GM18517 (cell line): ENCODE data around the gene PPP6R2.
"Not testable (repeated sequence)": the region's sequence is repeated elsewhere in the genome, so short reads cannot be mapped to it uniquely, and the experiment has no call there.

Experiments used
- ATAC-seq: cut with Tn5 transposase; IDR thresholded peaks from one replicate; pipeline ENCODE4 v1.9.1; 2021; ENCODE audit warnings: mild to moderate bottlenecking, moderate library complexity; ENCODE audit not compliant: unreplicated experiment

Gene PPP6R2

DNA sequence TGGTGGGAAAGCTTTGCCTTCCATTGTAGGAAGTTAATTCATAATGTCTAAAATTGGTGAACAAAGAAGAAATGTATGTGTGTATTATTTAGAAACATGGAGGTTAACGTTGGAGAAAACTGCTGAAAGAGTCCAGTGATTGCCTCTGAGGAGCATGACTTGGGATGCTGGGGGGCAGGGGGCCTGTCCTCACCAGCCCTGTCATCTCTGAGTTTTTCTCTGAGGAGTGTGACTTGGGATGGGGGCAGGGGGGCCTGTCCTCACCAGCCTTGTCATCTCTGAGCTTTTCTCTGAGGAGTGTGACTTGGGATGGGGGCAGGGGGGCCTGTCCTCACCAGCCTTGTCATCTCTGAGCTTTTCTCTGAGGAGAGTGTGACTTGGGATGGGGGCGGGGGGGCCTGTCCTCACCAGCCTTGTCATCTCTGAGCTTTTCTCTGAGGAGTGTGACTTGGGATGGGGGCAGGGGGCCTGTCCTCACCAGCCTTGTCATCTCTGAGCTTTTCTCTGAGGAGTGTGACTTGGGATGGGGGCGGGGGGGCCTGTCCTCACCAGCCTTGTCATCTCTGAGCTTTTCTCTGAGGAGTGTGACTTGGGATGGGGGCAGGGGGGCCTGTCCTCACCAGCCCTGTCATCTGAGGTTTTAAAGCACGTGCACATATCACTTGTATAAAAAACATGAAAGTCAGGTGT is 54.4 kb downstream of the PPP6R2 start:
- ATAC-seq, result not testable (repeated sequence)

DNA sequence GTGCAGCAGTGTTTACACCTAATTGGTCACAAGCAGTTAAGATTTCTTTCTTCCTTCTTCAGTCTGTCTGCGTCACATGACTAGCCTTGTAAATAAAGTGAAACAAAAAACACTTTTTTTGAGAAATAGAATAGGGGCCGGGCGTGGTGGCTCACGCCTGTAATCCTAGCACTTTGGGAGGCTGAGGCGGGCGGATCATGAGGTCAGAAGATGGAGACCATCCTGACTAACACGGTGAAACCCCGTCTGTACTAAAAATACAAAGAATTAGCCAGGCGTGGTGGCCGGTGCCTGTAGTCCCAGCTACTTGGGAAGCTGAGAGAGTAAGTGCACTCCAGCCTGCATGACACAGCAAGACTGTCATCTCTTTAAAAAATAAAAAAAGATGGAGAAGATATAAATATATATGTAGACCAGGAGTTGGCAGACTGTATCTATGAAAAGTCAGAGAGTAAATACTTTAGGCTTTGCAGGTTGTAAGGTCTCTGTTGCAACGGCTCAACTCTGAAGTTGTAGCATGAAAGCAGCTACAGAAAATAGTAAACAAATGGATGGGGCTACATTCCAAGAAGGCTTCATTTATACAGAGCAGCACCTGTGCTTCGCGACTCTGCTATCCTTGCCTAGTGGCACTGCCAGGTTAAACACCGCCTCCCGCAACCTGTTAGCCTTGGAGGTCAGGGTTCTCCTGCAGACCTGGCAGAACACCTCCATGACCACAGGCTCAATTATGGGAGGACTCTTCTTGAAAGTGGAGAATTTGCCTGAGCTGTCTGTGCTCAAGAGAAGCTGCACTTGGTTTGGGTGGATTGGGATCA is 55.9 kb downstream of the PPP6R2 start:
- ATAC-seq, result no peak

DNA sequence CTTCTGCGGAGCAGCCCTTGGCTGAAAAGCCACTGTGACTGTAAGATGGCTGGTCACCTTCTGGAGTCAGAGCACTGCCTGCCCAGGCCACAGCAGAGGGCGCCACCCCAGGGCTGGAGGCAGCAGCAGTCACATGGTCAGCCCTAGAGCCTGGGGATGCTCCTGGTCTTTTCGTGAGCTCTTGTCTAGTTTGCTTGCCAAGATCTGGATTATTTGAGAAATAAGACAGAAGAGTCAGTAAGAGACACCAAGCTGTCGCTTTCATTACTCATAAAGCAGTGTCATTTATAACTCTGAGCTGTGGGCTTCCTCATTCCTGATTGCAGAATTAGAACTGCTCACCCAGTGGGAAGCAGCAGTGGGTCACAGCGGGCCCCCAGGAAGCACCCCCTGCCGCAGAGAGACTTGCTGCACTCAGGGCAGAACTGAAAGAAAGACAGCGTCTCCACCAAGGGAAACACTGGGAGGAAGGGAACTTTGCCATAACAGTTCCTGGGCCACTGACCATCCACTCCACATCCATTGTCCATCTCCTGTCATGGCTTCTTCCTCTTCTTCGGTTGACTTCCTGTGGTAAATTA is 56.7 kb downstream of the PPP6R2 start:
- ATAC-seq, result no peak

DNA sequence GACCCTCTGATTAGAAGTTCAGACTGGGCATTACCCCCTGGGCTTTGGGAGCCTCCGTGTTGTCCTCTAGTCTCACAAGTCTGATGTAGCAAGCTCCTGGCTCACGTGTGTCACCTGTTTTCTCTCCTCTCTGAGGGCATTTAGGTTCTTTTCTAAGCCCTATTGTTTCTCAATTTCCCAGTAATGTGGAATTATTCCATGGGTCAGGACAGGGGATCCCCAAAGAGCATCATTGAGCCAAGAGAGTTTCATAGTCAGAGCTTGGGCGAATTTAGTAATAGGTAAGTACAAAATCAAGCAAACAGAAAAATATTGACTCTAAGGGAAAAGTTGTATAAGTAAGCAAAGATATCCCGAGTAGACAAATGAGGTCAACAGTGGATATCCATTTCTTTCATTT is 57.3 kb downstream of the PPP6R2 start:
- ATAC-seq, result no peak

DNA sequence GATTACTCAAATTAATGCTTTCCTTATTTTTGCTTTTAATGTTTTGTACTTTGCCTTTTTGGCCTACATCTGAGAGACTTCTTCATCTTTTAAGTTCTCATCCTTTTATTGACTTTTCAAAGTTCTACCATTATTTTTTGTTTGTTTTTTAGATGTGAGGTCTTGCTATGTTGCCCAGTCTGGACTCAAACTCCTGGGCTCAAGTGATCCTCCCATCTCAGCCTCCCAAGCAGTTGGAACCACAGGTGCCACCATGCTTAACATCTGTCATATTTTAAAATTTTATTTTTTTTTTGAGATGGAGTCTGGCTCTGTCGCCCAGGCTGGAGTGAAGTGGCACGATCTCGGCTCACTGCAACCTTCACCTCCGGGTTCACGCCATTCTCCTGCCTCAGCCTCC is 57.8 kb downstream of the PPP6R2 start:
- no peak for ATAC-seq

DNA sequence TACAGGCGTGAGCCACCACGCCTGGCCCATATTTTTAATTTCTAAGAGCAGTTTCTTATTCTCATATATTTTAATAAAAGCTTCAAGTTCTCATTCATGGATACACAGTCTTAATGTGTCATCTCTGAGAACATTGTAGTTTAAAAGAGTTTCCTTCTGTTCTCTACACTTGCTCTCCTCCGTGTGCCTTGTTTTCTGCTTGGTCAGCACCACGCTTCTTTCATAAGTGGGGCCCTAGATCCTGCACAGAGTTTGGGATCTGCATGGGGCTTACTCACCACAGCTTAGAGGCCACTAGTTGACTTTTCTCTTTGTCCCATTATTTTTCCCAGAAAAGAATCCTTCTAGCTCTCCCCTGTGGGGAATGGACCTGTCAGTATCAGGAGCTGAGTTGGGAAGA is 58.8 kb downstream of the PPP6R2 start:
- ATAC-seq, result no peak

DNA sequence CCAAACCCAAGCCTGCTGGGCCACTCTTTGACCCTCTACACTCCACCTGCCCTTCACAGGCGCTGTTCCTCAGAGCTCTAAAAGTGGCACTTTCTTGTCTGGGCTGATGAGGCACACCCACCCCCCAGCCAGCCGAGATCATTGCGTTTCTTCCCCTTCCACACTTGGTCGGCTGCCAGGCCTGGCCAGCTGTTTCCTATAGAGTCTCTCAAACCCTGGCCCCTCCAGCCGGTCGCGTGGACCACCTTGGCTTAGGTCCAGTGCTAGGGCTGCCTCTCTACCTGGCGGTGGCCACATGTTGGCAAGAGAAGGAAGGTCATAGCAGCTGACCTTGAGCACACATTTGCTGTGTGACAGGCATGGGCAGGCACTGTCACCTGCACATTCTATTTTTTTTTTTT is 60.6 kb downstream of the PPP6R2 start:
- ATAC-seq, result no peak

DNA sequence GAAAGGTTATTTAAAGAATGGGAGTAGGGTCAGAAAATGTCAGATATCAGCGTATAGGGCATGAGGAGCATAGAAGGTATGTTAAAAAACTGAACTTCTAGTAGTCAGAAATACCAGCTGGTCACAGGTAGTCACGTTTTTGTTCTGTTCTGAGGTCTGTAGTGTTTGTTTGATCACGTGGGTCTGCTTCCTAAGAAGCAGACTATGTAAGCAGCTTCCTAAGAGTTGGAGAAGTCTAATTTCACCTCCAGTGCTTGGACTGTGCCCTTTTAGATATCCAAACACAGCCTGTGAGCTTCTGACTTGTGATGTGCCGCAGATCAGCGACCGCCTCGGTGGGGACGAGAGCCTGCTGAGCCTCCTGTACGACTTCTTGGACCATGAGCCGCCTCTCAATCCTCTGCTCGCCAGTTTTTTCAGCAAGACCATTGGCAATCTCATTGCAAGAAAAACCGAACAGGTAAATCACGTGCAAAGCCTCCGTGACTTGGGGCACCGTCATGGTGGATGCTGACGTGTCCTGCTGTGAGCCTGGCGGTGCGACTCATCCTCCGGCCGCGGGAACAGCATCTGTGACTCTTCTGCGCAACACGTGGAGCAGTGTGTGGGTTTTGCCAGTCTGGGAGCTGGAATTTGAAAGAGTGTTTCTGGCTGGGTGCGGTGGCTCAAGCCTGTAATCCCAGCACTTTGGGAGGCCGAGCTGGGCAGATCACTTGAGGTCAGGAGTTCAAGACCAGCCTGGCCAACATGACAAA is 63.5 kb downstream of the PPP6R2 start:
- no peak for ATAC-seq

DNA sequence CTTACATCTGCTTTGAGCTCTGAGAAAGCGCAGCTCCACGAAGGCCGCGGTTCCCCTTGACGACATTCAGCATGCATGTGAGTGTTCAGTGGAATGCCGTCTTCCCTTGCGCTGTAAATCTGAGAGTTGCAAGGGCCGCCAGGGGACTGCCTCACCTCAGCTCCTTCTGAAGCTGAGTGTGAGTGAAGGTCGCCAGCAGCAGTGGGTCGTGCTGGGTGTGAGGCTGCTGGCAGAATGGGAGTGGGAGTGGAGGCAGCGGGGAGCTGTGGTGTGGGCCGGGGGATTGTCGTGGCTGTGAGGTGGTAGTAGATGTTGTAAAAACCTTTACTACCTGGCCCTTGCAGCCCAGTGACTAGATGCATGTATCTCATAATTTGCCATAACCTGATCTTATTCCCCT is 65.2 kb downstream of the PPP6R2 start:
- ATAC-seq, result no peak

DNA sequence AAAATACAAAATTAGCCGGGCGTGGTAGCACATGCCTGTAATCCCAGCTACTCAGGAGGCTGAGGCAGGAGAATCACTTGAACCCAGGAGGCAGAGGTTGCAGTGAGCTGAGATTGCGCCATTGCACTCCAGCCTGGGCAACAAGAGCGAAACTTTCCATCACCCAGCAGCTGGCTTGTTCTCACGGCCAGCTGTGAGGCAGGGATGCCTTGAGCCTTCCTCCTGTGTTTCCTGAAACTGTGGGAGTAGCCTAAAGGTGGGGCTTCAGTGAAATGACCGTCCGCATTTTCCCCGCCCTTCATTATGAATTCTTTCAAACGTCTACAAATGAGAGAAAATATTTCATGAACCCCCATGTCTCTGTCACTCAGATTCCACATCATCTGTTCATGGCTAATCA is 65.8 kb downstream of the PPP6R2 start:
- not testable (repeated sequence) for ATAC-seq

DNA sequence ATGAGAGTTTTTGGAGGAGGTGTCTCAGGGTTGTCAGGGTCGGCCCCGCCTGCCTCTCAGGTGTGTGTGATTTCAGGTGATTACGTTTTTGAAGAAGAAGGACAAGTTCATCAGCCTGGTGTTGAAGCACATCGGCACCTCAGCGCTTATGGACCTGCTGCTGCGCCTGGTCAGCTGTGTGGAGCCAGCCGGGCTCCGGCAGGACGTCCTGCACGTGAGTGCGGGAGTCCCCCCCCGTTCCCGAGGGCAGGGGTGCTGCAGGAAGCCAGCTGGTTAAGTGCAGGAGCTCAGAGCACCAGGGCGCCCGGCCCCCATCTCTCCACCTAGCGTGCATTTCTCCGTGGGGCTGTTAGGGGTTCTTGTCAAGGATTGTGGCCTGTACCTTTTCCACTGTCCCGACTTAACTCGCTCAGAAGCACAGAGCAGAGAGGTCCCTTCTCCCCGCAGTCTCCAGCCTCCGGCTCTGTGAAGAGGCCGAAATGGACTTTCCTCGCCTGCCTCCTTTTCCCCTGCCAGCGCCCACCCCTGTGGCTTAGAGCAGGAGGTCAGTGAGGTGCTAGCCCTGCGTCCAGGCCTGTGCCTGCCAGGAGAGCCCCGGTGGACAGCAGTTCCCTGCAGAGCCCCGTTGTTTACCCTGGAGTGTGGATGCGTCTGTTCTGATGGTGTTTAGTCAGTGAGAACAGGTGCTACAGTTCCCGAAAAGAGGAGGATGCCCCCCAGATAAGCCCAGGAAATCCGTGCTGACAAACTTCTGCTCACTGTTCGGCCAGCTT is 71.5 kb downstream of the PPP6R2 start:
- no peak for ATAC-seq

DNA sequence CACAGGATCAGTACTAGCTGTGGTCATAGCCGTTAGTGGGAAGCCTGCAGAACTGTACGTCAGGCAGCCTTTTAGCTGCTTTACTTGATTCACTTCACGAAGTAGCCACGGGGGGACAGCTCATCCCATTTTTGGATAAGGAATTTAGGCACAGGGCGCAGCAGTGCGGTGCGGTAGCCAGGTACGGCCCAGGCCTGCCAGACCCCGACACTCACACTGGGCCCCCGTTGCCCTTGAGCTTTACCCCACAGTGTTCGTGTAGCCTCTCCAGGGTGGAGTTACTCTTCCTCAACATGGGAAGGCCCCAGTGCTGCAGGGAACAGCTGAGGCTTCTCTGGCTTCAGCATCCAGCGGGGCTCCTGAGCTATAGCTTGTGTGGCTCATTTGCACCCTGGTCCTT is 72.3 kb downstream of the PPP6R2 start:
- ATAC-seq, result no peak

DNA sequence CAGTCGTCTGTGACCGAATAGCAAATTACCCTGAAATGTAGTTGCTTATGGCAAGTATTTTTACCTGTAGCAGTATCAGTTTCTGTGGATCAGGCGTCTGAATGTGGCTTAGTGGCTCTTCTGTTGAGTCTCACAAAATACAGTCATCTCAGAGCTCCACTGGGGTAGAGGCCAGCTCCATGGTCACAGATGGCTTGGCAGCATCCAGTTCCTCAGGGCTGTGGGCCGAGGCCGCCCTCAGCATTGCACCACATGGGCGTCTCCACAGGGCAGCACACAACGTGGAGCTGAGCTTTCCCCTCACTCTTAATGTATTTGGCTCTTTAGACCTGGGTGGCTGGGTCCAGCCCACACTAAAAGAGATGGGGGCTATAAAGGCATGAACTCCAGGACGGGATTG is 73.9 kb downstream of the PPP6R2 start:
- no peak for ATAC-seq

DNA sequence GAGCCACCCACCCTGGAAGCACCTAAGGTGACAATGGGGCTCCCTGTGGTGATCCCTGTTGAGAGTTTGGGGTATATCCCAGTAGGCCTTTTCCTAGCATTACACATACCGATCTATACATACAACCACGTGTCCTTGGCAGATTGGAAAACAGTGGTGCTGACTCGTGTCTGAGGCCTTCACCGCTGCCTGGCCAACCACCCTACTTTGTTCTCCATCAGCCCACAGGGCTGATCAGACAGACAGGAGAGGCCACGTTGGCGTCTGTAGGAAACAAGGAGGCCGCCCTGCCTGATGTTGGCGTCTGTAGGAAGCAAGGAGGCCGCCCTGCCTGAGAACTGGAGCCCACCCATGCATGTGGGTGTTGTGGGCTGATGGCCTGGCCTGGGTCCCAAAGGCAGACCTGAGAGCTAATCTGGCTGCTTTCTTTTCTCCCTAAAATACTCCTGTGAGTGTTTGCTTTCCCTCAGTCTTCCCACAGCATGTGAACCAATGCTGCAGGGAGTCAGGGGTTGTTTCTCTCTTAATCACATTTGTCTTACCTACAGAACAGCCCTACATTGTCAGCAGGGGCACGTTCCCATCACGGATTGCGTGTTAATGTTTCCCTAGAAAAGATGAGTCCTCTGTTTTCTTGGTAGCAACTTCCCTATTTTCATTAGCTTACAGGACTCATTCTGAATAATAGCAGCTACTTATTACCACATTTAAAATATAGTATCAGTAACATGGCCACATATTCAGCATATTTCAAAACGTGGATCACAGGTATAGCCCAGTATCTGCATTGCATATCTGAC is 74.5 kb downstream of the PPP6R2 start:
- ATAC-seq, result no peak

DNA sequence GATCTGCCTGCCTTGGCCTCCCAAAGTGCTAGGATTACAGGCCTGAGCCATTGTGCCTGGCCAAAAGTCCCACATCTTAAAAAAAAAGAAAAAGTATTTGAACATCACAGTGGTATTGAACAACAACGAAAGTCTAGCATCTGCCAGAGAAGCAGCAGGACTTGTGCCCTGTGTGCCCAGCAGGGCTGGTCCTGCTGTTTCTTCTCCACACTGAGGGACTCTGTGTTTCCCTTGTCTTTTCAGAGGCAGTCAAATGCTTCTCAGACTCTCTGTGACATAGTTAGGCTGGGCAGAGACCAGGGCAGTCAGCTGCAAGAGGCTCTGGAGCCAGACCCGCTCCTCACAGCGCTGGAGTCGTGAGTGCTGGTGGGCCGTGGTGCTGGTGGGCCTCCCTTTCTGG is 75.5 kb downstream of the PPP6R2 start:
- no peak for ATAC-seq

DNA sequence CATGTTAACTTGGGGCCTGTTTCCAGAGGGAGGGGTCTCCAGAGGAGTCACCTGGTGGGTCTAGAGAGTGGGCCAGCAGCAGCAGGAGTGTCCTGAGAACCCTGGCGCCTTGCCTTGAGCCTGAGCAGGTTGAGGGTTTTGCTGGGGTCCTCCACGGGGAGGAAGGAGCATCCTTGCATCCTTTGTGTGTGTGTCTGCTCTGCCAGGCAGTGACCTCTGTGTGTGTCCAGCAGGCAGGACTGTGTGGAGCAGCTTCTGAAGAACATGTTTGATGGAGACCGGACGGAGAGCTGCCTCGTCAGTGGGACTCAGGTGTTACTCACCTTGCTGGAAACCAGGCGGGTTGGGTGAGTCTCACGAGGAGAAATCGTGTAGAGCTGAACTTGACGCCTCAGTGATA is 76.0 kb downstream of the PPP6R2 start:
- no peak for ATAC-seq

DNA sequence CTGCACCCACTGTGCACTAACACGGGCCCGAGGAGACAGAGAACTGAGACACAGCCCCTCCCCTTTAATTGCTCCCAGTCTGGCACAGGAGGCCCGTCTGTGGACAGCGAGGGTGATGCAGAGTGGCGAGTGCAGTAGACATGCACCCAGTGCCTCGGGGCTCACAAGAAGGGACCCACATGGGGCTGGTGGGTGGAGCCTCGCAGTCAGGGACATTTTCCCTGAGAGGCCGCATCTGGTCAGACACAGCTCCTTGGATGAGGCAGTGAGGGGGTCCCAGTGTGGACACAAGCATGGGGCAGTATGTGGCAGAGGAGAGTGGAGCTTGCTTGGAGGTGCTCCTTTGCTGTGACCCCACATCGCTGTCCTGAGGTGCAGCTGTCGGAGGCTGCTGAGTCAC is 76.9 kb downstream of the PPP6R2 start:
- no peak for ATAC-seq

DNA sequence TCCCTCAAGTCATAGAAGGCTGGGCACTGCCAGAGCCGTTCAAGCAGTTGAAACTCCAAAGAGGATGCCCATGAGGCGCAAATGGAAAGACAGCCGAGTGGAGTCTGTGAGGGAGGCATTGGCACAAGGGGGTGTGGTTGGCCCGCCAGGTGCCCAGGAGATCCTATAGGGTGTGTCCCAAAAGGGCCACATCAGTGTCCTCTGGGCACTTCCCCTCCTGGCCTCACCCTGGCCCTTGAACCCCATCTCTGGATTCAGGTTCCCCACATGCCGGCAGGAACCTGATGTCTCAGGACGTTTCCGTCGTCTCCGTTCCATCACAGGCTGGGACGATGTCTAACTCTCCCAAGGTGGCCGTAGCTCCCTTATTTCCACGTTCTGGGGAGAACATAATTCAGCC is 77.5 kb downstream of the PPP6R2 start:
- ATAC-seq, result no peak

DNA sequence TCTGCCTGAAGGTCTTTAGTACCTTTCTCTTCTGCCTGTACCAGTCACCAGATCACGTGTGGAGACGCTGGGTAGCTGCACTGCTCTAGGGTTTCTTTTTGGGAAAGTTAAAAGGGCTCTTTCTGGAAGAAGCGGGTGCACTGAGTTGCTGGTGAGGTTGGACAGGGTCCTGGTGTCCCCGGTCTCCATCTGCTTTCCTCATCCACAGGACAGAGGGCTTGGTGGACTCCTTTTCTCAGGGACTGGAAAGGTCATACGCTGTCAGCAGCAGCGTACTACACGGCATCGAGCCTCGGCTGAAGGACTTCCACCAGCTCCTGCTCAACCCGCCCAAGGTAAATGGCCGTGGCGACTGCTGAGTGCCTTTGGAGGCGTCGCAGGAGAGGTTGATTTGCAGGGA is 78.9 kb downstream of the PPP6R2 start:
- no peak for ATAC-seq
